ENCODE measurements around the gene FHL2.
"Not testable (repeated sequence)": the region's sequence is repeated elsewhere in the genome, so short reads cannot be mapped to it uniquely, and the experiment has no call there.

Gene FHL2, protein sequence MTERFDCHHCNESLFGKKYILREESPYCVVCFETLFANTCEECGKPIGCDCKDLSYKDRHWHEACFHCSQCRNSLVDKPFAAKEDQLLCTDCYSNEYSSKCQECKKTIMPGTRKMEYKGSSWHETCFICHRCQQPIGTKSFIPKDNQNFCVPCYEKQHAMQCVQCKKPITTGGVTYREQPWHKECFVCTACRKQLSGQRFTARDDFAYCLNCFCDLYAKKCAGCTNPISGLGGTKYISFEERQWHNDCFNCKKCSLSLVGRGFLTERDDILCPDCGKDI

GRCh38 chr2:105398336-105399206 is at the start of gene FHL2:
TSS of gene FHL2 (minus strand) at chr2:105399051. CDS start at chr2:105386516, 12,535 bp downstream.
- DNase-seq (ENCODE audit: low read depth in 2 of 2), result peak; percentile 46 to 60

DNA sequence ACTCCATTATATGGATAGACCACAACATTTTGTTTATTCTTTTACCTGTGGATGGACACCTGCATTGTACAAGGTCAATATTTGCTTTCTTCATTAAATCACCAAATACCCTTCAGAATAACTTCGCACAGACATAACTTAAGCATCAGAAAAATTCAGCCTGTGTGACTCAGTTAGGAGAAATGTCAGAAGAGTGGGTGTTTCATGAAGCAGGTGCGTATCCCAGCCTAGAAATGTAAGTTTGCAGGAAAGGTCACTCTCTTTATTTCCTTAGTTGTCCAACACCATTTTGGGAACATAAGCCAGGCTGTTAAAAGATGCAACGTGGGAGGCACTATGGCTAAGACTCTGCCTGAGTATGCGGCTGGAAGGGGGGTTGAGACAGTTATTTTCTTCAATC is 48.6 kb upstream of the FHL2 start:
- DNase-seq (ENCODE audit: low read depth in 2 of 2), result no peak

DNA sequence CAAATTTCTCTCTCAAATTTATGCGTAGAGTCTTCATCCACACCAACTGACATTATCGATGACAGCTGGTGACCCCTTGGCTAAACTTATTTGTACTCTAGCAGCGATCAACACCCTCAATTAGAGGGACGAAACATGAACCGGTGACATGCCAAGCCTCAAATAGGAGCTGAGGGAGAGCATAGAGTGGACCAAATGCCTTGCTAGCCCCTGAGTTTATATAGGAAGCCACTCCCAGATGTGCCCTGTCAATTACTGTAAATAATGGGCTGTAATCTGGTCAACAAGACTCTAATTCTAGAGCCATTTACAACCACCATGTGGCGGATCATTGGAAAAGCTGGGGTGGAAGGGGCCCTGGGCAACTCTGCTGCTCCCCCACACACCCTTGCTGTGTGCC is 47.6 kb upstream of the FHL2 start:
- no peak for DNase-seq (ENCODE audit: low read depth in 2 of 2)

- no peak for DNase-seq (ENCODE audit: low read depth in 2 of 2)
Observed at GRCh38 chr2:105445976-105446375, 47.1 kb upstream of the FHL2 start.

GRCh38 chr2:105445498-105445897 is 46.6 kb upstream of the FHL2 start:
- DNase-seq (ENCODE audit: low read depth in 2 of 2), result no peak

DNA sequence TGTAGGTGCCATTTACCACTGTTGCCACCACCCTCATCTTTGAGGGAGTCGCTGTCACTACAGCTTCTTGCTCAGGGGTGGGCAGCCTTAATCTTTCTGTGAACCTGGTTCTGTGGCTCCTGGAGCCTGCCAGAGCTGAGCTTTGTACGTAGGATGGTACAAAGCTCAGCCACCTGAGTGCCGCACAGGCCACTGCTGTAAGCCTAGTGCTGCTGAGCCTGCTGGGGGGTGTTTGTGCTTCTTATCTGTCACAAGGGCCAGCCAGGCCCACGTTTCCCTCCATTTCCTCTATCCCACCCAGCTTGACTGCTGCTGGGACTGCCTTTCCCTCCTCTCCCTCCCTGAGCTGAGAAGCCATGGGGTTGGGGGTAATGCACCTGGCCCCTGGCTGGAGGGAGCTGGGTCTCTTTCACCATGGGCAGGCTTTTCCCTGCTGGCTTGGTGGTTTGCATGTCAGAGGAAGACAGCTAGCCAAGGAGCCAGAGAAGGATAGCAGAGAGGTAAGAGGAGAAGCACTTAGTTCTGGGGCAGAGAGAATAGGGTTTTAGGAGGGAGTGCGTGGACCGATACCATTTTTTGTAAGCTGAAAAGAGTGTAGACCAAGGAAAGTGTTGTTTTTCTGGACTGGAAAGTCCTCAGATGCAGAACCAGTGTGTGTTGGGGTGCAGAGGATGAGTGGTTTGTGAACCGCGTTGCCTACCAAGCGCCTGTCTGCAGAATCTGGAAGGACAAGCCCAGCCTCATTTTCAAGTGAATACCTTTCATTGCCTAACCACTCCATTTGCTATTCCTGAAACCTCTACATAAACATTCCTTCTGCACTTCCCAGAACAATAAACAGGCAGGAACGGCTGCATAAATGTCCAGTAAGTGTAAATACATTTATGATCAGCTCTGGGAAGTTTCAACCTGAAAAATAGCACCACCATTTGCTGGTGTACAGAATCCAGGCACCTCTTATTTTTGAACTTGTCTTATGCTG is 45.1 kb upstream of the FHL2 start:
- no peak for DNase-seq (ENCODE audit: low read depth in 2 of 2)

DNA sequence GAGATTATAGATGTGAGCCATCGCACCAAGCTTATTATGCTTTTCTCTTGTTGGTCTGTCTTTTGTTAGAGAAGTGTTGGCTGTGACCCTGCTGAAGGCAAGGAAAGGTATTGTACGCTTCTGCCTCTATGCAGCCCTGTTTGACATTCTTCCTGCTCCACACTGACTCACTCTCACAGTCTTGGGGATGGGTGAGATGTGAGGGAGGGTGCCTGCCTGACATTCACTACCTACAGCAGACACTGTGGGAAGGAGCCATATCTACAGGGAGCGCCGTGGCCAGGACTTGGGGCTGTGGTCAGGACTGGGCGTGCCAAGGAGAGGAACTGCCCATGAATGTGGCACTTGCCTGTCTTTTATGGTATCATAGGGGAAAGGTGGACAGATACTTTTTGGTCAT is 43.9 kb upstream of the FHL2 start:
- DNase-seq (ENCODE audit: low read depth in 2 of 2), result no peak

DNA sequence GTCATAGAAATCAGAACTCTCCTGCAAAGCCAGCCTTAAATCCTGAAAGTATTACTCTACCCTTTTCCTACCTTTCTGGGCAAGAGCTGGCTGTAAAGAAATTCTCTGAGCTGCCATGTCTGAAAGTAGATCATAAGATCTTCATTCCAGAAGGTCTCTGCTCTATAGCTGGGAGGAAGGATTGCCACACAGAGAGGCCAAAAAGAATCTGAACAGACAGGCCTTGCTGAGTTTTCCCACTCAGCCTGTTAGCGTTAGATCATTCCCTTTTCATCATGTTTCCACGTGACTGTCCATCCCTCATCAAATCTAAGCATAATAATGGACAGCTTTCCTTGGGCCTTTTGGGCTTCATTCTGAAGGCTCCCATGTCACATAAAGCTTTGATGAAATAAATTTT is 43.2 kb upstream of the FHL2 start:
- DNase-seq (ENCODE audit: low read depth in 2 of 2), result no peak

DNA sequence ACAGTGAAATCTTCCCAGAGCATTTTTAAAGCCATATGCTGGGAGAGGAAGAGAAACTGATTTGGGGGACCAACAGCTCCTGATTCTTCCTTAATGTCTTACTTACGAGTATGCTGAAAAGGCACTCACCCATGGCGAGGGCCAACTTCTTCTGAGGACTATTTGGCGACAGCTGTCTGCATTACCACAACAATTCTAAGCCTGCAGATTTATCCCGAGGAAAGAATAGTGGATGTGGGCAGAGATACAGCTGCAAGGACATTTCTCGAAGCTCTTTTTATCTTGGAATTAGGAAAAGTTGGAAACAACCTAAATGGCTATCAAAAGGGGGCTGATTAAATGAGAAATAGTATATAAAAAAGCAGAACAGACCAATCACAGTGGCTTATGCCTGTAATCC is 40.3 kb upstream of the FHL2 start:
- DNase-seq (ENCODE audit: low read depth in 2 of 2), result no peak

DNA sequence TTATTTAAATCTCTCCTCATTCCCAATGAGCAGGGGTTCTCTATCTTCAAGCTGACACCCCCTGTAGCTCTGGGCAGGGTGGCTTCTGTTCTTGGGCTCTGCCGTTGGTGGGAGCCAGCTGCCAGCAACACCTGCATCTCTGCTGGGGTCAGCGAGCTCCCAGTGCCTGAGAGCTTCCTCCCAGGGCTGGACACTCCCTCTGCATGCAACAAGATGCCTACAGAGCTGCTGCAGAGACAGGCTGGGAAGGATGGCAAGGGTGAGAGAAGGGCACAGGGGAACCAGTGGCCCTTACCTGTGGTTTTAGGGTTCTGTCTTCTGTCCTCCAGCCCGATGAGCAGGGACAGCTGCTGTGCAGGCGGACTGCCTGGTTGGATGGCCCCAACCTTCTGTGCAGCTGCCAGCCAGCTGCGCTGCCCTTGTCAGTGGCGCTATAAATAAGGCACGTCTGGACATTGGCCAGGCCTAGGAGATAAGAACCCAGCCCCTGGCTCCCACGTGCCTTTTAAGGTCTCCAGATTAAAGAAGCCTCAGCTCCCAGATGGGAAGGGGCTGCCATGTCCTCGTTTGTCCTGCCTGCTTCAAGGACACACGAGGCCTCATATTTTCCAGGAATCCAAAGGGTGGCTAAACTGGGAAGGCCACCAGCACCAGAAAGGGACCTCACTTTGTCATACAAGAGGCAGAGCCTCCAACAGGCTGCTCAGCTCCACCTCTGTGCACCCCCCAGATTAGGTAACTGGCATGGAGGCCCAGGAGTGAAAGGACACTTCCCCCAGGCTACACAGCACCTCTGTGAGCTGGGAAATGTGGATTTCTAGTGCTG is 39.5 kb upstream of the FHL2 start:
- DNase-seq (ENCODE audit: low read depth in 2 of 2), result no peak

GRCh38 chr2:105437708-105438103 is 38.9 kb upstream of the FHL2 start:
- no peak for DNase-seq (ENCODE audit: low read depth in 2 of 2)

- DNase-seq (ENCODE audit: low read depth in 2 of 2), result no peak
Observed at GRCh38 chr2:105432749-105433148, 33.9 kb upstream of the FHL2 start.

GRCh38 chr2:105432044-105432399 is 33.2 kb upstream of the FHL2 start:
- no peak for DNase-seq (ENCODE audit: low read depth in 2 of 2)

GRCh38 chr2:105431367-105432043 is 32.7 kb upstream of the FHL2 start:
- no peak for DNase-seq (ENCODE audit: low read depth in 2 of 2)

DNA sequence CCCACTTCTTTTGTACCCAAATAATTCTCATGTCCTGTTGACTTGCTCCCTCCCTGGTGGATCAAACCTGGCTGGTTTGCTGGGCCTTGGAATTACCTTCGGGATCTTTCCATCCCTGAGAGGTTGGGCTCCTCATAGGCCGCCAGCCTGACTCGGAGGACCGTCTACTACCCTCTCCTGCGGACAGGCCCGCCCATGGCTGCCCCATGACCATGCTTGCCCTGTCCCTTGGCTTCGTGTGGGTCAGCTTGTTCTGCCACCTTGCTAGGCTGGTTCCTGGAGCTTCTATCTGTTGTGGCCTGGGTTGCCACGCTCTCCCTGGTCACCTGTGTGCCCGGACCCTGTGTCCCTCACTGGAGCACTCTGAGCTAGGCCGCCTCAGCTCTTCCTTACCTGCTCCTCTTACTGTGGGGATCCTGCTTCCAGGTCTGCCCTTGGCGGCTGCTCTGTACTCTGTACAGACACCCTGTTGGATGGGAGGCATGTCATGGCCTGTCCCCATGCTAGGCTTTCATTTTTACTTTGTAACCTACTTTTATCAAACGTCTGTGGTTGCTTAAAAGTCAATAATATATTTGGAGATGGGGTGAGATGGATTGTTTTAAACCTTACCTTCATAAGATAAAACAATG is 29.7 kb upstream of the FHL2 start:
- no peak for DNase-seq (ENCODE audit: low read depth in 2 of 2)

DNA sequence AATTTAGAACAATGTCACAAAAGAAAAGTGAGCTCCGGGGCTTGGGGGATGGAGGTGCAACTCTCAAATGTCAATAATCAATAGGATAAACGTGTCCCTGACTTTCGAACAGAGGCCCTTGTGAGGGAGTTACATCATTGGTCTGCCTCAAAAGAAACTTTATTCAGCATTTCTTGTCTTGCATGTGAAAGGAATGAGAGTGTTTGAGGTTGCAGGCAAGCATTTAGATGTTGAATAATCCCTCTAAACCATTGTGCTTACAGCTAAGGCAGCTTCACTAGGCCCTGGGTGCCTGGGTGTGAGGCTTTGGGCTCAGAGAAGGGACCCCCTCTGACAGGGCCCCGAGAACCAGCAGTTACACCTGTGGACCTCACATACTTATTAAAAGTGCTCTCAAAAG is 28.6 kb upstream of the FHL2 start:
- no peak for DNase-seq (ENCODE audit: low read depth in 2 of 2)

- DNase-seq (ENCODE audit: low read depth in 2 of 2), result no peak
Observed at GRCh38 chr2:105426626-105427292, 27.9 kb upstream of the FHL2 start.

- no peak for DNase-seq (ENCODE audit: low read depth in 2 of 2)
Observed at GRCh38 chr2:105425936-105426625, 27.2 kb upstream of the FHL2 start.

- DNase-seq (ENCODE audit: low read depth in 2 of 2), result not testable (repeated sequence)
Observed at GRCh38 chr2:105424836-105425235, 26.0 kb upstream of the FHL2 start.
